Body of pancreas (tissue), 4 donors: Measurements from ENCODE around the gene PYGO1.

Experiments used
- CTCF ChIP-seq, 7 experiments: fragments of 450-650 bp in 4 of 7; fragments of 200-600 bp in 3 of 7; sonication (generic) in 3 of 7; IDR thresholded peaks; one replicate each; pipeline ENCODE4 v1.5.1; 2016 to 2019; ENCODE audit warnings: antibody characterized with exemption in 7 of 7
- POLR2A ChIP-seq, 3 donors: fragments of 450-650 bp; IDR thresholded peaks; one replicate each; pipeline ENCODE4 v1.6.1; 2016; ENCODE audit warnings: antibody characterized with exemption in 3 of 3, mild to moderate bottlenecking in 2 of 3

- no peak for TF ChIP-seq CTCF (IDR thresholded peaks at IDR 0.05)
- TF ChIP-seq POLR2A (IDR thresholded peaks at IDR 0.05), result no peak
These were observed 80.6 kb downstream of the PYGO1 start for GRCh38 chr15:55507567-55507966.
